ENCODE results near the gene CASP2. TPM values are rescaled to one million over a fixed set of nuclear protein-coding genes. Genes with fewer than 3 reads are reported as not detected.

The CASP2 gene
- total and polyA plus RNA-seq, 10 of the 15 experiments (the other 5 are each of a cell fraction or from before 2014, with no cell fraction given), result 12.1 to 60.4 (median 26.2) TPM

GRCh38 chr7:143263266-143264195, 24.6 kb upstream of the CASP2 start, which contains the start of gene GSTK1 (continued):
- TF ChIP-seq ZBTB11 (CRISPR knock-in tag; IDR thresholded peaks at IDR 0.05) (no peak), SP1 (IDR thresholded peaks at IDR 0.05; ENCODE audit: low read depth, low read length) (no peak), E4F1 (IDR thresholded peaks at IDR 0.05; ENCODE audit: borderline replicate concordance, partially characterized antibody) (no peak), ZSCAN29 (IDR thresholded peaks at IDR 0.05) (no peak), HSF1 (IDR thresholded peaks at IDR 0.05; ENCODE audit: low read depth, low read length) (no peak), YY1 (IDR thresholded peaks at IDR 0.05; ENCODE audit: low read depth, low read length) (peak; percentile 40; the same call in 1 of the 2 replicates), RFX5 (IDR thresholded peaks at IDR 0.05; ENCODE audit: low read depth, low read length) (no peak), CBX3 (IDR thresholded peaks at IDR 0.05; ENCODE audit: borderline replicate concordance, low read depth) (no peak), SMARCA5 (IDR thresholded peaks at IDR 0.05) (0 out of 2 replicates have a peak, but pooled peaks have one; percentile 58), TARDBP (IDR thresholded peaks at IDR 0.05; ENCODE audit: borderline replicate concordance) (no peak), IRF4 (IDR thresholded peaks at IDR 0.05; ENCODE audit: low read depth, low read length) (no peak), NR2C2 (IDR thresholded peaks at IDR 0.05; ENCODE audit: borderline replicate concordance, control insufficient read depth, insufficient read length, low read depth) (no peak), SRF (IDR thresholded peaks at IDR 0.05; ENCODE audit: low read depth in 2 of 2, low read length in 2 of 2) (no peak), PKNOX1 (IDR thresholded peaks at IDR 0.05) (no peak), BMI1 (IDR thresholded peaks at IDR 0.05; ENCODE audit: borderline replicate concordance) (no peak), BRCA1 (IDR thresholded peaks at IDR 0.05; ENCODE audit: low read depth, low read length) (no peak), MYB (IDR thresholded peaks at IDR 0.05; ENCODE audit: borderline replicate concordance, low read depth, low read length) (no peak), JUNB (IDR thresholded peaks at IDR 0.05) (no peak), GATAD2B (conservative IDR thresholded peaks at IDR 0.05; ENCODE audit: low read depth) (peak; percentile 88; the same call in 1 of the 2 replicates), FOXK2 (IDR thresholded peaks at IDR 0.05) (no peak), NFIC (IDR thresholded peaks at IDR 0.05; ENCODE audit: low read depth, low read length) (no peak), FOXM1 (IDR thresholded peaks at IDR 0.05; ENCODE audit: low read depth, low read length) (no peak), ZNF24 (IDR thresholded peaks at IDR 0.05) (peak; percentile 45; the same call in 1 of the 2 replicates)
